ENCODE measurements around the gene DDX1. TPM values are rescaled to one million over a fixed set of nuclear protein-coding genes. Genes with fewer than 3 reads are reported as not detected.

DDX1 gene
- total RNA-seq, 2 experiments from 2014 or later, result 136 to 137 TPM

DNA sequence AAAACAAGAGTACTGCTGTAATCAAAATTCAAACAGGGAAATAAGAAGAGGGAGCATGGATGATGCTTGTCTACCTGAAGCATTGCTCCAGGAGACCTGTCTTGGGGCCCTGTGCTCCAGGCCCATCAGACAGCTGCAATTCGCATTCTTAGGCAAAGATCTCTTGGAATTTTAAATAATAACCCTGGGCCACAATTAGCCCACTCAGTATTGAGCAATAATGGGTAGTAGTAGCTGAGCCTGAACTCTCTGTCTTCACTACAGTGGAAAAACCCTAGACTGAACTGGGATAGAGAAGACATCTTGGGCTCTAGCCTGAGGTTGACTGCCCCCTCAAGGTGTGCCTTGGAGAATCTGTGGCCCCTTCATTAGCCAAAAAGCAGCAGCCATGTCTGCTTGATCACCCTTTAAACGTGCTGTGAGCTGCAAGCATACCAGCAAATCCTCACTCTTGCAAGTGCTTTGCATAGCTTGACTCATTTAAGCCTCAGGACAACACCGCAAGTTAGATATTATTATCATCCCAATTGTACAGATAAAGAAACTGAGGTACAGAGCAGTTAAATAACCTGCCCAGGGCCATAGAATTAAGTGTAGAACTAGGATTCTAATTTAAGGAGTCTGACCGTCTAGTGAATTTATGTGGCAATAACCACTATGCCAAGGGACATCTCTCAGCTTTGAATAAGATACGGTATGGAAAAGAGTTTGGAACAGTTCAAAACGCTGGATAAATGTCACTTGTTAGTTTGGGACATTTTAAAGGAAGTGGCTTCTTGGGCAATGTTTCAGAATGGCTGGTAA lies 69.0 kb downstream of the DDX1 start:
- Mint-ChIP-seq H3K27me3 (no peaks in the 10 kb centered on the region), H3K9me3 (peaks cover 2% of the 10 kb centered on the region), H3K4me3 (no peak overlapping the region), H3K36me3 (no peaks in the 10 kb centered on the region), H3K4me1 (no peaks in the 10 kb centered on the region), H3K27ac (no peak overlapping the region)
- no peak for DNase-seq

DNA sequence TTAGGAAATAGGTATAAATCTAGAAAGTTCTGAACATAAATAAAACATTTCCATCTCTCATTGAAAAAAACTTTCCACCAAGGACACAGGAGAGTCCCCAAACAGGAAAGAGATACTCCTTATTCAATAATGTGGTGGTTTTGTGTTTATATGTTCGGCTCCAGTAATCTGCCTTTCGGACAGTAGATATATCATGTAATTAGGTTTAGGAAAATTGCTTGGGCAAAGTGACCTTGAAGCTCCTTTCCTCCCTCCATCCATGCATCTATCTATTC lies 69.6 kb downstream of the DDX1 start:
- no peaks in the 10 kb centered on the region for H3K36me3 Mint-ChIP-seq
- DNase-seq, result no peak
- no peak overlapping the region for H3K4me3 Mint-ChIP-seq
- peaks cover 2% of the 10 kb centered on the region for H3K9me3 Mint-ChIP-seq
- no peaks in the 10 kb centered on the region for H3K27me3 Mint-ChIP-seq
- H3K27ac Mint-ChIP-seq, result no peak overlapping the region
- H3K4me1 Mint-ChIP-seq, result no peaks in the 10 kb centered on the region

- H3K4me3 Mint-ChIP-seq, result no peak overlapping the region
- no peaks in the 10 kb centered on the region for H3K4me1 Mint-ChIP-seq
- no peaks in the 10 kb centered on the region for H3K27me3 Mint-ChIP-seq
- DNase-seq, result no peak
- H3K36me3 Mint-ChIP-seq, result no peaks in the 10 kb centered on the region
- H3K27ac Mint-ChIP-seq, result no peak overlapping the region
- H3K9me3 Mint-ChIP-seq, result peaks cover 2% of the 10 kb centered on the region
Measured at GRCh38 chr2:15662026-15662425, 70.4 kb downstream of the DDX1 start.

GRCh38 chr2:15662579-15662978 lies 70.9 kb downstream of the DDX1 start:
- Mint-ChIP-seq H3K4me3 (no peak overlapping the region), H3K27me3 (no peaks in the 10 kb centered on the region), H3K4me1 (no peaks in the 10 kb centered on the region), H3K36me3 (no peaks in the 10 kb centered on the region), H3K9me3 (peaks cover 2% of the 10 kb centered on the region), H3K27ac (no peak overlapping the region)
- DNase-seq, result no peak

- Mint-ChIP-seq H3K9me3 (peaks cover 2% of the 10 kb centered on the region), H3K27me3 (peaks cover 3% of the 10 kb centered on the region), H3K27ac (no peak overlapping the region), H3K36me3 (no peaks in the 10 kb centered on the region), H3K4me3 (no peak overlapping the region), H3K4me1 (no peaks in the 10 kb centered on the region)
- no peak for DNase-seq
Measured at GRCh38 chr2:15663802-15664201, 72.1 kb downstream of the DDX1 start.

DNA sequence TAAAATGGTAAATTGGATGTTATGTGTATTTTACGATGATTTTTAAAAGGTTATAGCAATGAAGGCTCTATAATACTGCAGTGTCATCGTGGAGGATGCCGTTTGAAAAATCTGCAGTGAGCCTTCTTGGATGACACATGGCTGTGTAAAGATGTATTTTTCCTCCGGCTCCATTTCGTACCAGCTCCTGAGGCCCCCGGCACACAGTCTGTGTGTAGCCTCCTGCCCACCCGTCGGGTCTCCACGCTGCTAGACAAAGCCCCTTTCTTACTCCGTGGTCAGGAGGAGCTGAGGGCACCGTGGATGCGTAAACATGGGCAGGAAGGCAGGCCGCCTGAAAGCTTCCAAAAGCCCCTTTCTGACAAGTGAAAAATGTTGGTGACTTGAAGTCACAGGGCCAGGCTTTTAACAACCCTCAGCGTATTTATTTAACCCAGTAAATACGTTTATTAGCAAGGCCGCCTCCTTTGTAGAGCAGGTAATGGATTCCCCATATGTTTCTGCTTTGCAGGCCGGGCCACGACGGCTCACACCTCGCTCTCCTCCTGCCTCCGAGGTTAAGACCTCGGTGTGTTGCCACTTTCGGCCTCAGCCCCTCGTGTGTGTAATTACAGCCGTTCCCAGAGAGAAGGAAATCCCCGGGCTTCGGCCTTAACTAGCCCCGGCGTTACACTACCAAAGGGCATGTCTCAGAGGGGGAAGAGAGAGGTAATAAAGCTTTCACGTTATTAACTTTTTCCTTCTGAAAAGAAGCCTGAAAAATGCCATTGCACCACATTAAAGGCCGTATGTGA lies 72.8 kb downstream of the DDX1 start:
- Mint-ChIP-seq H3K27ac (no peak overlapping the region), H3K4me3 (no peak overlapping the region), H3K27me3 (peaks cover 3% of the 10 kb centered on the region), H3K9me3 (peaks cover 2% of the 10 kb centered on the region), H3K4me1 (no peaks in the 10 kb centered on the region), H3K36me3 (no peaks in the 10 kb centered on the region)
- DNase-seq, result no peak

DNA sequence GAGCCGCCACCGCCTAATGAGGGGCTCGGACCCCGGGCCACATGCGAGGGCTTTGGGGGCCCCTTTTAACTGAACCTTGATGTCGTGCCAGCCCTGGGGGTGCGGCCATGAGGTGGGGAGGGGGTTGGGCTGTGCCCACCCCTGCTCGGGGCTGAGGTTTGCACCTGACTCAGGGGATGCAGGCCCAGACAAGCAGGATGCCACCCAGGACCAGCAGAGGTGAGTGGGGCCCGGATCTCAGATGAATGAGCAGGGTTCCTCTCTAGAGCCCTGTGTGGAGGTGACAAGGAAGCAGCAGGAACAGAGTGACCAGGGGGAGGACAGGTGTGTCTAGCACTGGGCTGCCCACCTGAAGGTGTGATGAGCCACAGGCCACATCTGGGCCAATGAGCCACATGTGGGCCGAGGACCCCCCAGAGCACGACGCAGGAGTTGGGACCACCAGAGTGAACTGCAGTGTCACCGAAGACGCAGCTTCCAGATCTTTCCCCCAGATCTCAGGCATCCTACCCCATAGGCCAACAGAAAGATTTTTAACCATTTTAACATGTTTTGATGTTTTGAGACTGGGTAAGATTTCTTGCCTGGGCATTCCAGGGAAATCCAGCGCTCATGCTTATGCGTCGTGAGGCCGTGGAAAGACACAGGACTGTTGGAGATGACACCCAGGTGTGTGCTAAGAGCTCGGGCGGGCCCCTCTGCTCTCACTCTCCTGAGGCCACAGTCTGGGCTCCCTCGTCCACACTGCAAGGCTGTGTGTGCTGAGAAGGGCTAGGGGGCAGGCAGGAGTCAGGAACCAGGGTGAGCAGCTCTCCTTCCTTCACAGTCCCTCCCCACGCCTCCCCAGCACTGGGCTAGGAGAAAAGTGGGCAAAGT lies 73.6 kb downstream of the DDX1 start:
- no peak overlapping the region for H3K4me3 Mint-ChIP-seq
- no peaks in the 10 kb centered on the region for H3K36me3 Mint-ChIP-seq
- H3K9me3 Mint-ChIP-seq, result peaks cover 2% of the 10 kb centered on the region
- peaks cover 3% of the 10 kb centered on the region for H3K27me3 Mint-ChIP-seq
- no peak overlapping the region for H3K27ac Mint-ChIP-seq
- H3K4me1 Mint-ChIP-seq, result no peaks in the 10 kb centered on the region
- no peak for DNase-seq

GRCh38 chr2:15665943-15666460 lies 74.3 kb downstream of the DDX1 start:
- H3K36me3 Mint-ChIP-seq, result no peaks in the 10 kb centered on the region
- H3K27ac Mint-ChIP-seq, result no peak overlapping the region
- DNase-seq, result no peak
- no peak overlapping the region for H3K4me3 Mint-ChIP-seq
- peaks cover 3% of the 10 kb centered on the region for H3K27me3 Mint-ChIP-seq
- H3K4me1 Mint-ChIP-seq, result no peaks in the 10 kb centered on the region
- peaks cover 2% of the 10 kb centered on the region for H3K9me3 Mint-ChIP-seq

DNA sequence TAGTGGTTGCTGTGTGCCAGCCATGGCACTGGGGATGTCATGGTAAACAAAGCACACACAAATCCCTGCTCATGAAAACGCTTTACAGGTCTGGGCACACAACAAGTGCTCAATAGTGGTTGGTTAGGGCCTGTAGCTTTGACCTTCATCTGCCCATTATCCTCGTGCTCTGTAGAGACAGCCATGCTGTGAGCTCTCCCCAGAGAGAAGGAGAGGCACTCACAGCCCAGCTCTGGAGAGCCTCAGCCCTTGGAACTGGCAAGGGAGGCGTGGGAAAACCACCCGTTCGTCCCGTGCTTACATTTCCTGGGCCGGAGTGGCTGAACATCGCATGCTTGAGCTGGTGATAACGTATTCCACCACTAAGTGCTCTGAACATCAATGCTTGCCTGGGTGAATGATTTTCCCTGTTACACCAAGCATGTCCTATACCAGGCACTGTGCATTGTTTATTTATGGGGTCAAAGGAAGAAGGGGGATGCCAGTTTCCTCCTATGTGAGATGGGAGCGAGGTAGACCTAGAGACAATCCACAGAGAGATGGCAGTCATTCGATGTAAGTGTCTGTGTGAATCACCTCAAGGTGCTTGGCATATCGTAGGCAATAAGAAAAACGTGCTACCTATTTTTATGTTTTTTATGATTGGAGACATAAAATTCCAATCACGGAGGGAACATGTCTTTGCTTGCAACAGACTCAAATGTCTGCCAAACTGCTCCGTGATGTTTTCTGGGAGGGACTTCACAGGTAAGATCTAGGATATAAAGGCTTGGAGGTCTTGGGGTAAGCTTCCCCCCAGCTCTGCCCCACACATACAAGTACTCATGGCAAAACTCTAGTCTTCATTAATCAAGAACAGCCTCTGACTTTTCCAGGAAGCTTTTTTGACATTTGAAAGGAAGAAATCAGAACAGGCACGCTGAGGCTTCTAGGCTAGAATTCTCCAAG lies 75.5 kb downstream of the DDX1 start:
- Mint-ChIP-seq H3K4me3 (no peak overlapping the region), H3K27me3 (peaks cover 3% of the 10 kb centered on the region), H3K4me1 (no peaks in the 10 kb centered on the region)

GRCh38 chr2:15667809-15668556 lies 76.3 kb downstream of the DDX1 start:
- H3K36me3 Mint-ChIP-seq, result no peaks in the 10 kb centered on the region
- H3K9me3 Mint-ChIP-seq, result peaks cover 2% of the 10 kb centered on the region
- peaks cover 10% of the 10 kb centered on the region for H3K27me3 Mint-ChIP-seq
- no peak overlapping the region for H3K4me3 Mint-ChIP-seq
- no peak overlapping the region for H3K27ac Mint-ChIP-seq
- no peak for DNase-seq
- H3K4me1 Mint-ChIP-seq, result no peaks in the 10 kb centered on the region

More for the DNA sequence above, 75.5 kb downstream of the DDX1 start:
- H3K9me3 Mint-ChIP-seq, result peaks cover 2% of the 10 kb centered on the region
- H3K36me3 Mint-ChIP-seq, result no peaks in the 10 kb centered on the region
- no peak overlapping the region for H3K27ac Mint-ChIP-seq
- no peak for DNase-seq

DNA sequence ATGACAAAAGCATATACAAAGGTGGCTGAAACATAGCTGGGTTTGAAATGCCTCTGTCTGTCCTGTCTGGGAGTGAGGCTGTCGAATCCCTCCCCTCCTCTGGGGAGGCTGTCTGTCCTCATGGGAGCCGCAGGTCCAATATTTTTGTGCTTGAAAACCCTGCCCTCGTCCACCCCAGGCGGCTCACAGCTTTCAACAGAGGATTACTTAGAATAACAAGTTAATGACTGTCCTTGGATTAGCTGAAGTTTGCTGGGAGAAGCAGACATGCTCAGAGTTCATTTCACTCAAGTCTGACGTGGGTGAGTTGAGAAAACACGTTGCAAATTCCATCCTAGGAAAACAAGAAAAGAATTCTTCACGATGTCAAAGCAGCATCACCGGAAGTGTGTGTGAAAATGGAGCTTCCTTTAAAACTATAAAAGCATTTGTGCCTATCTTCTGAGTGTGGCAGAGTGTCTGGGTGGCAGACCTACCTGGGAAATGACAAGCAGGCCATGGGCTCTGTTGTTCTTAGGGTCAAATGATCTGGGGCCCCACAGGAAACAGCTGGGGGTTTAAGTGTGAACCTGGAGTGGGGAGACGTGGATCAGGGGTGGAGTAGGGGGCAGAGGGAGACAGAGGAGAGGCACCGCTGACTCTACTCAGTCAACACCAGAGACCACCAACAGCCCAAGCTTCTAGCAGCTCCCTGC lies 77.1 kb downstream of the DDX1 start:
- Mint-ChIP-seq H3K9me3 (peaks cover 1% of the 10 kb centered on the region), H3K27me3 (peaks cover 15% of the 10 kb centered on the region), H3K4me3 (no peak overlapping the region), H3K36me3 (no peaks in the 10 kb centered on the region), H3K4me1 (no peaks in the 10 kb centered on the region), H3K27ac (no peak overlapping the region)
- no peak for DNase-seq

- Mint-ChIP-seq H3K4me3 (no peak overlapping the region), H3K9me3 (no peaks in the 10 kb centered on the region), H3K27me3 (peaks cover 16% of the 10 kb centered on the region), H3K4me1 (no peaks in the 10 kb centered on the region), H3K27ac (no peak overlapping the region), H3K36me3 (no peaks in the 10 kb centered on the region)
- DNase-seq, result no peak
Measured at GRCh38 chr2:15669375-15669910, 77.8 kb downstream of the DDX1 start.

DNA sequence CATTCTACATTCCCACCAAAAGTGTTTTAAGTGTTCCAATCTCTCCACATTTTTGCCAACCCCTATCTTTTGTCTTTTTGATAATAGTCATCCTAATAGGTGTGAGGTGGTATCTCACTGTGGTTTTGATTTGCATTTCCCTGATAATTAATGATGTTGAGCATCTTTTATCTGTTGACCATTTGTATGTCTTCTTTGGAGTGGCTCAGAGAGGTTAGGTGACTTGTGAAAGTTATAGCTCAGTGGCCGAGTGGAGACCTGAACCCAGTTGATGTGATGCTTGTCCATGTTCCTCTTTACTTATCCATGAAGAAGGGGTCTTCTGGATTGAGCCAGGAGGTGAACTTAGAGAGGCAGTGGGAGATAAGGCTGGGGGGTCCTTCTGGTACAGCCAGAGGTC lies 78.8 kb downstream of the DDX1 start:
- no peak overlapping the region for H3K27ac Mint-ChIP-seq
- H3K27me3 Mint-ChIP-seq, result peaks cover 16% of the 10 kb centered on the region
- H3K36me3 Mint-ChIP-seq, result no peaks in the 10 kb centered on the region
- DNase-seq, result no peak
- H3K4me3 Mint-ChIP-seq, result no peak overlapping the region
- H3K9me3 Mint-ChIP-seq, result no peaks in the 10 kb centered on the region
- H3K4me1 Mint-ChIP-seq, result no peaks in the 10 kb centered on the region
